DOHH2 (cell line): ENCODE results near the gene SEPHS1.

Experiments used
- CTCF ChIP-seq: fragments of 200-600 bp; sonication (generic); IDR thresholded peaks from one replicate; pipeline ENCODE4 v1.5.1; 2014; ENCODE audit warnings: antibody characterized with exemption, mild to moderate bottlenecking, low read depth, low read length; ENCODE audit not compliant: poor library complexity, severe bottlenecking
- EZH2phosphoT487 ChIP-seq: fragments of 200-600 bp; sonication (generic); IDR thresholded peaks from 2 replicates; pipeline ENCODE4 v1.6.1; 2017; ENCODE audit warnings: borderline replicate concordance, mild to moderate bottlenecking, antibody characterized with exemption, low read length, moderate library complexity, mixed read lengths

- TF ChIP-seq CTCF (no peak), EZH2phosphoT487 (no peak)
Observed at GRCh38 chr10:13337827-13338196, 10.3 kb downstream of the SEPHS1 start.
